Measurements from ENCODE around the gene STOX2.

GRCh38 chr4:183888564-183888963 lies 16.5 kb upstream of the STOX2 start:
- no peak for TF ChIP-seq CTCF (IDR thresholded peaks at IDR 0.05; ENCODE audit: poor library complexity, severe bottlenecking)
- no peak for TF ChIP-seq REST (IDR thresholded peaks at IDR 0.05; ENCODE audit: borderline replicate concordance)
- TF ChIP-seq EP300 (conservative IDR thresholded peaks at IDR 0.05; ENCODE audit: poor library complexity, severe bottlenecking) = no peak
- no peak for TF ChIP-seq TAF1 (IDR thresholded peaks at IDR 0.05; ENCODE audit: low read depth)
- TF ChIP-seq EZH2 (IDR thresholded peaks at IDR 0.05; ENCODE audit: borderline replicate concordance, insufficient read depth, low read length, poor library complexity, severe bottlenecking) = no peak
- TF ChIP-seq POLR2AphosphoS5 (IDR thresholded peaks at IDR 0.05) = no peak

All from neural cell (in vitro differentiated cells).